Heart left ventricle (tissue), 13 donors: ENCODE results near the gene TXLNA.

Source experiments
- POLR2A ChIP-seq, 2 donors: fragments of 450-650 bp; IDR thresholded peaks; one replicate each; pipeline ENCODE4 v1.6.1; 2017; ENCODE audit warnings: antibody characterized with exemption in 2 of 2, mild to moderate bottlenecking in 2 of 2, moderate library complexity in 2 of 2
- TF ChIP-seq, protein P1 (sequence below), 12 donors: fragments of 200-600 bp; sonication (generic) in 4 of 12; IDR thresholded peaks; one replicate each; pipeline versions ENCODE4 v1.5.0 to v1.8.0; 2018 to 2022; ENCODE audit warnings: antibody characterized with exemption in 12 of 12, mild to moderate bottlenecking in 5 of 12
- donor health status: ischemic (EF 13 %, LVEDD 7.1; RV severe dilation, severe dysfunction).
- donor health status: DM: no; HTN: yes; CAD: no.
- donor health status: DM: no; HTN: no; CAD: no.
- donor health status: ischemic (EF 25% LVEDD 6.9; RV normal size, moderate dysfunction).
- donor health status: ischemic (EF 25% LVEDD 5.7; RV mildly dilated, moderate dysfunction).
- donor health status: ischemic (EF 35%, LVEDD 5.7; RV mildly dilated, moderate dysfunction).
- donor health status: nonischemic (EF 11% LVEDD 7.7; RV severe dilation, severe dysfunction).
- donor health status: DM: yes; HTN: yes; CAD: no.
- donor health status: PGD.
- donor health status: ischemic (EF 29% LVEDD 5.4; RV normal size, mild dysfunction).
- donor health status: nonischemic (EF 23%, LVEDD 6.1; RV moderate dilation, normal function).

DNA sequence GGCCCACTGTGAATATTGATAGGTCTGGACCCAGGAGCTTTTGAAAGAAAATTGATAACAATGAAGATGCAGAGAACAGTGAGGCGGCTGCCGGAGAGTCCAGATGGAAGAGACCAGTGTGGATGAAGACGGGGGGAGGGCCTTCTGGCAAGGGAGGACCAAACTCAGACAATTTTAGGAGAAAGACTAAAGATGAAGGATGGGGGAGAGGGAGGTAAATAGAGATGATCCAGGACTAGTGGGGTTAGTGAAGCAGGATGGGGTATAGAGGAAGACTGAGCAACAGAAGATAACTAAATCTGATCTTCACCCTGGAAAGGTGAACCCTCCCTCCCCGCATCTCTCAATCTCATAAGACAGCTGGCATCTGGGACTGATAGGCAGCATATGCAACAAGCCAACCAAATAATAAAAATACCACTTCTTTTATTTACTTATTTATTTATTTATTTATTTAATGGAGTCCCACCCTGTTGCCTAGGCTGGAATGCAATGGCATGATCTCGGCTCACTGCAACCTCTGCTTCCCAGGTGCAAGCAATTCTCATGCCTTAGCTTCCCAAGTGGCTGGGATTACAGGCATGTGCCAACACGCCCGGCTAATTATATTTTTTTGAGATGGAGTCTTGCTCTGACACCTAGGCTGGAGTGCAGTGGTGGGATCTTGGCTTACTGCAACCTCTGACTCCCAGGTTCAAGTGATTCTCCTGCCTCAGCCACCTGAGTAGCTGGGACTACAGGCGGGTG, 53.3 kb downstream of the TXLNA start:
- no peak for TF ChIP-seq POLR2A (IDR thresholded peaks at IDR 0.05)
- TF ChIP-seq, protein P1, sequence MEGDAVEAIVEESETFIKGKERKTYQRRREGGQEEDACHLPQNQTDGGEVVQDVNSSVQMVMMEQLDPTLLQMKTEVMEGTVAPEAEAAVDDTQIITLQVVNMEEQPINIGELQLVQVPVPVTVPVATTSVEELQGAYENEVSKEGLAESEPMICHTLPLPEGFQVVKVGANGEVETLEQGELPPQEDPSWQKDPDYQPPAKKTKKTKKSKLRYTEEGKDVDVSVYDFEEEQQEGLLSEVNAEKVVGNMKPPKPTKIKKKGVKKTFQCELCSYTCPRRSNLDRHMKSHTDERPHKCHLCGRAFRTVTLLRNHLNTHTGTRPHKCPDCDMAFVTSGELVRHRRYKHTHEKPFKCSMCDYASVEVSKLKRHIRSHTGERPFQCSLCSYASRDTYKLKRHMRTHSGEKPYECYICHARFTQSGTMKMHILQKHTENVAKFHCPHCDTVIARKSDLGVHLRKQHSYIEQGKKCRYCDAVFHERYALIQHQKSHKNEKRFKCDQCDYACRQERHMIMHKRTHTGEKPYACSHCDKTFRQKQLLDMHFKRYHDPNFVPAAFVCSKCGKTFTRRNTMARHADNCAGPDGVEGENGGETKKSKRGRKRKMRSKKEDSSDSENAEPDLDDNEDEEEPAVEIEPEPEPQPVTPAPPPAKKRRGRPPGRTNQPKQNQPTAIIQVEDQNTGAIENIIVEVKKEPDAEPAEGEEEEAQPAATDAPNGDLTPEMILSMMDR (IDR thresholded peaks at IDR 0.05): no peak
